GM21367 (cell line): ENCODE results near the gene ERBB2.
"Not testable (repeated sequence)": the region's sequence is repeated elsewhere in the genome, so short reads cannot be mapped to it uniquely, and the experiment has no call there.

ENCODE experiments used
- ATAC-seq: cut with Tn5 transposase; IDR thresholded peaks from one replicate; pipeline ENCODE4 v1.9.1; 2021; ENCODE audit not compliant: unreplicated experiment

The ERBB2 gene

DNA sequence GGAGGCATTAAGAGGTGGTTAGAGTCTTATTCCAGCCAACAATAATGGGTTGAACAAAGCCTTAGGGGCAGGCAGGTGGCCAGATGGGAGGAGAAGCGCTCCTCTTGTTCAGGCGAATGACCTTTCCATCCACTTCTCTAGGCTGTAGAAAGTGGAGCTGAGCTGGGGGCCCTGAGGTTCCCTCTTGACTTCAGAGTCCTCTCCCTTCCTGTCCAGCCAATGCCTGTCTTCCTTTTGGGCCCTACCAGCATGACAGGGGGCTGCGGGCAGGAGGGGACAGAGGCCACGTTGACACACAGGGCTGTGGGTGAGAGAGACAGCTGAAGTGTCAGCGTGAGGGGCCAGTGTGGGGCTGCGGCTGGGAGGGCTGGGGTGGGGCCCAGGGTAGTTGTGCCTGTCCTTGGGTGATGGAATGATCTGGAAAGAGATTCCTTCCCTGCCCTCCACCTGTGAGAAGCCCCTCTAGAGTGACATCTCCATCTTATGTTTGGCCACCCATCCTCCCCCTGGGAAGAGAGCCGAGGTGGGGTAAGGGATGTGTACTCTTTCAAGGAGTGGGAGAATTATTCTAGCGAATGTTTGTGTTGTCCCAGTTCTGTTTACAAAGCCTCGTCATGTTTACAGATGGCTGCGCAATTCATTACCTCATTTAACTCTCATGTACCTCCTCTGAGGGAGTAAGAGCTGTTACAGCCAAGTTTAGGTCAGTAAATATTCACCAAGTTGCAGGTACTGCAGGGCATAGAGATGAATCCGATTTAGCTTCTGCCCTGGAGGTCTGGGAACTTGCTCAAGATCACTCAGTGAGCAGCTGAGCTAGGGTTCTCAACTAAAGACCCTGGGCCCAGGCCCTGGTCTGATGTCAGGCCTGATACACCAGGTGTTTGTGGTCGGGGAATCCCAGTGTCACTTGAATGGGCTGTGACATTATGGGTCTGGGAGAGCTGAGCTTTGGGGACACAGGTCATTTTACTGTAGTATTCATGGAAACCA is 3.3 kb downstream of the ERBB2 start:
- ATAC-seq = no peak

DNA sequence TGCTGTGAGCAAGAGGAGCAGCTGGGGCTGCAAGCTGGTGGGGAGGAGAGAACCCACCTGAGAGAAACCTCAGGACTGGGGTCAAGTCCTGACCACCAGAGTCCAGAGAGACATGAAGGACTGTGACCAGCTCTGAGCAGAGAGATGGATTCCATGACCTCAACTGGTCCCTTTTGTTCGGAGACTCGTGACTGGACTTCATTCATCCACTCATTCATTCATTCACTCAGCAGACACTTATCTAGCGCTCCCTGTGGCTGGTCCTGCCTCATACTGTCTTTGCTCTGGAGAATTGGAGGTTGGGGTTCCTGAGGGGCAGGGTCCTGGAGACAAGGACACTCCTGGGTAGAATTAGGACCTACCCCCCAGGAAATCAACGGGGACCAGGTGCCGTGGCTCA is 4.0 kb downstream of the ERBB2 start:
- ATAC-seq = no peak

DNA sequence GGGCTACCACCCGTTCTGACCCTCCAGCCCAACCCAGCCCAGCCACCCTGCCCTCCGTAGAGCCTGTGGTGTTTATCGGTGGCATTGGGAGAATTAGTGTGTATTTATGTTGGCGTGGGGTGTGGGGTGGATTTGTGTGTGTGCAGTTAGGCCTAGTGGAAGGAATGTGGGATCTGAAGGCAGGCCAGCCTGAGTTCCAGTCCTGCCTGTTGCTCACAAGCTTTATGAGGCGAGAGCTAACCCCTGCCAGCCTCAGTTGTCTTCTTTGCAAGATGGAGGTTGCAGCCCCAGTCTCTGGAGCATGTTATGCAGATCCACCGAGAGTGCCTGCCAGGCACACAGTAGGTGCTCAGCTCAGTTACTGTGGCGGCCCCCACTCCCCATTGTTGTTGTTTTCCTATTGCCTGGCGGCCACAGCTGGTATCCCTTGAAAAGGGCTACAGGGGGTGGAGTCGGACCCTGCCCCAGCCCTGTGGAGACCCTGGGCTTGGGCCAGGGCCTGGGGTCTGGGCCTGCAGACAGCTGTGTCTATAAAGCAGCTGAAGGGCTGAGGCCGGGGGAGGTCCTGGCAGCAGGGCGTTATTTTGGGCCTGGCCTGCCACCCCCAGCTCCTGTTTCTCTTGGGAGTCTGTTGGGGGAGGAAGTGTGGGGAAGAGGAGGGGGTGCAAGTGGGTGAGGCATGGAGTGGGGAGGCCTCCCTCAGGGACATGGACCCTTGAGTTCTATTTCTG is 5.1 kb downstream of the ERBB2 start:
- ATAC-seq = no peak

DNA sequence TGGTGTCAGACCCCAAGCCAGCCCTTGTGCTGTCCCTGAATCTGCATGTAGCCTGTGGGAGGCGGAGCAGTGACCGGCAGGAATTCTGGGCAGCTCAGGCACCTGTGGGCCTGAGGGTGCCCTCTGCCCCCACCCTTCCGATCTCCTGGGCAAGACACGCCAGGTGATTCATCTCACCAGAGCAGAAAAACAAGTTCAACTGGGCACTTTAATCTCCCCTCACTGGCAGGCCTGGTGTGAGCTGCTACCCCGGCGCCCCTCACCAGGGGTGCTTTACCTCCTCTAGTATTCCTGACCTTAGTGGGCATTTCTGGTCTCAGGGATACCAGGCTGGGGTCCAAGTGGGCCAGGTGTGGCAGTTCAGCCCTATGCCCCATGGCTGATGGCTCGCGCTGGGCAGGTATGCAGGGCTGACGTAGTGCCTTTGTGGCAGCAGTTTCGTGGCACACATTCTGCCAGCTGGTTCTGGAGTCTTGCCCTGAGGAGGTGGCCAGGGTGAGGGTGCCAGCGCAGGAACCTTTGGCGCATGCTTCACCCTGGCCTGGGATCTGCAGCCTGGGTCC is 6.0 kb downstream of the ERBB2 start:
- no peak for ATAC-seq

- ATAC-seq = no peak
Measured at GRCh38 chr17:39706383-39706782, 6.5 kb downstream of the ERBB2 start.

GRCh38 chr17:39706921-39707337 is 7.1 kb downstream of the ERBB2 start:
- no peak for ATAC-seq

DNA sequence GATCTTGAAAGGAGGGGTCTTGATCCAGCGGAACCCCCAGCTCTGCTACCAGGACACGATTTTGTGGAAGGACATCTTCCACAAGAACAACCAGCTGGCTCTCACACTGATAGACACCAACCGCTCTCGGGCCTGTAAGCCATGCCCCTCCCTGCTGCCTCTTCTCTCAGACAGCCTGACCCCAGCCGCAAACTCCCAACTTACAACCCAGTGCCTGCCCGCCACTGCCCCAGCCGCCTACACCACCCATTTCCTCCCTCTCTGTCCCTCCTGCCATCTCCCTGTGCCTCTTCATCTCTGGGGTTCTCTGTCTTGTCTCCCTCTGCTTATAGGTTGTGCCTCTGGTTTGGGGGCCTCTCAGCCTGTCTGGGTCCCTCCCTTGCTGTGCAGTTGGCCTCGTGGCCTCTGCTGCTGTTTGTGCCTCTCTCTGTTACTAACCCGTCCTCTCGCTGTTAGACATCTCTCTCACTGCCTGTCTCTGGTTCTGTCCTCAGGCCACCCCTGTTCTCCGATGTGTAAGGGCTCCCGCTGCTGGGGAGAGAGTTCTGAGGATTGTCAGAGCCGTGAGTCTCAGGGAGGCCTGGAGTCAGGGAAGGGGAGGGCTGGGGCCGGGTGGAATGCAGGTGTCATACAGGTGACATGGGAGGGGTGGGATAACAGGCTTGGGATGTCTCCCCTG is 9.6 kb downstream of the ERBB2 start:
- no peak for ATAC-seq

- ATAC-seq = no peak
Measured at GRCh38 chr17:39709998-39710964, 10.4 kb downstream of the ERBB2 start.

DNA sequence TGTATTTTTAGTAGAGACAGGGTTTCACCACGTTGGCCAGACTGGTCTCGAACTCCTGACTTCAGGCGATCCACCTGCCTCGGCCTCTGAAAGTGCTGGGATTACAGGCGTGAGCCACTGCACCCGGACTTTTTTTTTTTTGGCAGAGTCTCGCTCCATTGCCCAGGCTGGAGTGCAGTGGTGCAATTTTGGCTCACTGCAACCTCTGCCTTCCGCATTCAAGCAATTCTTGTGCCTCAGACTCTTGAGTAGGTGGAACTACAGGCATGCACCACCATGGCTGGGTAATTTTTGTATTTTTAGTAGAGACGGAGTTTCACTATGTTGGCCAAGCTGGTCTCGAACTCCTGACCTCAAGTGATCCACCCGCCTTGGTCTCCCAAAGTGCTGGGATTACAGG is 11.2 kb downstream of the ERBB2 start:
- not testable (repeated sequence) for ATAC-seq

GRCh38 chr17:39711851-39712250 is 12.0 kb downstream of the ERBB2 start:
- ATAC-seq = no peak

- no peak for ATAC-seq
Measured at GRCh38 chr17:39714234-39714633, 14.4 kb downstream of the ERBB2 start.

DNA sequence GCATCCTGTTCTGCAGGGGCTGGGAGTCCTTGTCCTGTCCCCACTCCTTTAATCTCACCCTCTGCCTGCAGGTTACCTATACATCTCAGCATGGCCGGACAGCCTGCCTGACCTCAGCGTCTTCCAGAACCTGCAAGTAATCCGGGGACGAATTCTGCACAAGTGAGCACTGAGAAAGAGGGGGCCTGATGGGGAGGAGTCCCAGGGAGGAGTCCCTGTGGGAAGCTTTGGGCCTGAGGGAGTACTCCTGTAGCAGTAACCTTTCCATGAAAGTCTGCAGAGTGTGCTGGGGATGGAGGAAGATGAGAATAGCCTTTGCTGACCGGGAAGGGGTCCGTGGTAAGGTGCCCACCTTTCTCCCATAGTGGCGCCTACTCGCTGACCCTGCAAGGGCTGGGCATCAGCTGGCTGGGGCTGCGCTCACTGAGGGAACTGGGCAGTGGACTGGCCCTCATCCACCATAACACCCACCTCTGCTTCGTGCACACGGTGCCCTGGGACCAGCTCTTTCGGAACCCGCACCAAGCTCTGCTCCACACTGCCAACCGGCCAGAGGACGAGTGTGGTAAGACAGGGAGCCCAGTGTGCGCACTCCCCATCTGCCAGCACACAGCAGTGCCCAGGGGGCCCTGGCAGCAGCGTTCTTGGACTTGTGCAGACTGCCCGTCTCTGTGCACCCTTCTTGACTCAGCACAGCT is 15.7 kb downstream of the ERBB2 start:
- no peak for ATAC-seq

DNA sequence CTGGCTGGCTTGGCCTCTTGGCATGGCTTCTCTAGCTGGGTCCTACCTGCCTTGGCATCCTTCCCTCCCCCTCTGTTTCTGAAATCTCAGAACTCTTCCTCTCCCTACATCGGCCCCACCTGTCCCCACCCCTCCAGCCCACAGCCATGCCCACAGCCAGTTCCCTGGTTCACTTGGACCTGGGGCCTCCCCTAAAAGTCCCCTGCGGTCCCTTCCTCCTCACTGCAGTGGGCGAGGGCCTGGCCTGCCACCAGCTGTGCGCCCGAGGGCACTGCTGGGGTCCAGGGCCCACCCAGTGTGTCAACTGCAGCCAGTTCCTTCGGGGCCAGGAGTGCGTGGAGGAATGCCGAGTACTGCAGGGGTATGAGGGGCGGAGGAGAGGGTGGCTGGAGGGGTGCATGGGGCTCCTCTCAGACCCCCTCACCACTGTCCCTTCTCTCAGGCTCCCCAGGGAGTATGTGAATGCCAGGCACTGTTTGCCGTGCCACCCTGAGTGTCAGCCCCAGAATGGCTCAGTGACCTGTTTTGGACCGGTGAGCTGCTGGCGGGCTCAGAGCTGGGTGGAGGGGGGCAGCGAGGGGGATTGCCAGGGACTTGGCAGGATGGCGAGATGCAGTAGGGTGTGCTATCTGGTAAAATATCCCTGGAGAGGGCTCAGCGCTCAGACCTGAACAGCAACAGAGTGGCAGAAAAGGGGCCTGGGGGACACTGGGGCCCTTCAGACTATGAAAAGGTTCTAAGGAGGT is 16.4 kb downstream of the ERBB2 start:
- ATAC-seq = no peak

DNA sequence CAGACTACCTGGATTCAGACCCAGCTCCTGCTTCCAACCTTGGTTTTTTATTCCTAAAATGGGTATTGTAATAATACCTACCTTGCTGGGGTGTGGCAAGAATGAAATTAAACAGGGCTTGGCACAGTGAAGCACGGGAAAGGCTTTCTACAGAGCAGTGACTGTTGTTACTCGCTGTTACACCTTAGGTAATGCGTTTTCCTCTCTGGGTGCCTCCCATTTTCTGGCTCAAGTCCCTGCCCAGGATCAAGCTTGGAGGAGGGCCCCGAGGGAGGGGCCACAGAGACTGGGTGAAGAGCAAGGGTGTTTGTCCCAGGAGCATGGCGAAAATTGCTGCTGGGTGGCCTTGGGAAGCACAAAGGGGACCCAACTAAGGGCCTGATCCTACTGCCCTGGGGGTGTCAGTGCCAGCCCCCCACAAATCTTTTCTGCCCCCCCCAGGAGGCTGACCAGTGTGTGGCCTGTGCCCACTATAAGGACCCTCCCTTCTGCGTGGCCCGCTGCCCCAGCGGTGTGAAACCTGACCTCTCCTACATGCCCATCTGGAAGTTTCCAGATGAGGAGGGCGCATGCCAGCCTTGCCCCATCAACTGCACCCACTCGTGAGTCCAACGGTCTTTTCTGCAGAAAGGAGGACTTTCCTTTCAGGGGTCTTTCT is 17.1 kb downstream of the ERBB2 start:
- no peak for ATAC-seq

DNA sequence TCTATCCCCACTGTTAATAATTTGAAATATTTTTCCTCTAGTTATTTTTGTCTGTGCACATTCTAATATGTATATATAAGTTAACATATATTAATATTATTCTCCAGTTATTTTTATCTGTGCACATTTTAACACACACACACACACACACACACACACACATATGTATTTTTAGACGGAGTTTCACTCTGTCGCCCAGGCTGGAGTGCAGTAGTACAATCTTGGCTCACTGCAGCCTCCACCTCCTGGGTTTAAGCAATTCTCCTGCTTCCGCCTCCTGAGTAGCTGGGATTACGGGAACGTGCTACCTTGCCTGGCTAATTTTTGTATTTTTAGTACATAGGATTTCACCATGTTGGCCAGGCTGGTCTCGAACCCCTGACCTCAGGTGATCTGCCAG is 17.8 kb downstream of the ERBB2 start:
- no peak for ATAC-seq

DNA sequence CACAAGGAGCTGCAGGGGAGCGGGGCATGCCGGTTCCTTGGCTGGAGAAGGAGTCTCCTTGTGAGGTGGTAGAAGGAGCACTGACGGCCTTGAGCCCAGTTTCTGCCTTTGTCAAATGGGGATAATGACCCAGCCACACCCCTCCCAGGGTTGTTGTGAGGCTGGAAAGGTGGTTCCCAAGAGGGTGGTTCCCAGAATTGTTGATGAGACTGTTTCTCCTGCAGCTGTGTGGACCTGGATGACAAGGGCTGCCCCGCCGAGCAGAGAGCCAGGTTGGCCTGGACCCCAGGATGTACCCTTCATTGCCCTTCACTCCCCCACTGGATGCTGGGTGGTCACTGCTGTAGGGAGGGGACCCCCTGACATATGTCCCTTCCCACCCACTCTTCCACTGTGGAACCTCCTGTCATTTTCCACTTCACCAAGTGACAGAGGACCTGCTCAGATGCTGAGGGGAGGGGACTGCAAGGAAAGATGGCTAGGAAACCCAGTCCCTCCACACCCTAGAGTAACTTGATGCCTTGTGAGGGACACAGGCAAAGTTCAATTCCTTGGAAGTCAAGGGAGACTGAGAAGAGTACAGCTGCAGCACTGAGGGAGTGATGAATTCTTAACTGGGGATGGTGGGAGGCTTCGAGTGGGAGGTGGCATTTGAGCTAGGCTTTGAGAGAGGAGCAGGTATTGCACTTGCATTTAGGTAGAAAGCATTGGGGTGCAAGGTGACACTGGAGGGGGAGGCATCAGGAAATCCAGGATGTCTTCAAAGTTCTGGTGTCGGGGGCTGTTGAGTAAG is 19.9 kb downstream of the ERBB2 start:
- no peak for ATAC-seq

GRCh38 chr17:39722104-39722503 is 22.2 kb downstream of the ERBB2 start:
- ATAC-seq = no peak
